Brain microvascular endothelial cell (primary cell): ENCODE measurements around the gene MED12L.

Experiments used
- DNase-seq: peaks from one replicate; pipeline ENCODE4 v3.0.0-alpha.2; 2020
- H3K27ac ChIP-seq: fragments of 250-450 bp; sonication (Bioruptor Pico); 2 replicates; pipeline ENCODE4 v1.5.1; 2020; ENCODE audit warnings: mild to moderate bottlenecking, moderate library complexity
- H3K27me3 ChIP-seq: fragments of 250-450 bp; sonication (Bioruptor Pico); replicated peaks from 2 replicates; pipeline ENCODE4 v1.5.1; 2020; ENCODE audit warnings: mild to moderate bottlenecking
- H3K36me3 ChIP-seq: fragments of 250-450 bp; sonication (Bioruptor Pico); replicated peaks from 2 replicates; pipeline ENCODE4 v1.5.1; 2020; ENCODE audit warnings: mild to moderate bottlenecking
- H3K4me3 ChIP-seq: 2 replicates; pipeline ENCODE4 v1.5.1; 2011; ENCODE audit warnings: low read depth, mild to moderate bottlenecking, control low read depth, low read length, moderate library complexity
- CTCF ChIP-seq: IDR thresholded peaks from 2 replicates; pipeline ENCODE4 v1.5.1; 2011; ENCODE audit warnings: low read depth, mild to moderate bottlenecking, moderate library complexity, low read length, control low read depth, inconsistent platforms; ENCODE audit errors: missing control alignments
- in situ Hi-C: cut with HindIII; loops from 2 replicates; pipeline ENCODE4 v1.10.0; 2017; ENCODE audit warnings: low sequenced_read_pairs, low pct_ligation_motif_present

MED12L gene

DNA sequence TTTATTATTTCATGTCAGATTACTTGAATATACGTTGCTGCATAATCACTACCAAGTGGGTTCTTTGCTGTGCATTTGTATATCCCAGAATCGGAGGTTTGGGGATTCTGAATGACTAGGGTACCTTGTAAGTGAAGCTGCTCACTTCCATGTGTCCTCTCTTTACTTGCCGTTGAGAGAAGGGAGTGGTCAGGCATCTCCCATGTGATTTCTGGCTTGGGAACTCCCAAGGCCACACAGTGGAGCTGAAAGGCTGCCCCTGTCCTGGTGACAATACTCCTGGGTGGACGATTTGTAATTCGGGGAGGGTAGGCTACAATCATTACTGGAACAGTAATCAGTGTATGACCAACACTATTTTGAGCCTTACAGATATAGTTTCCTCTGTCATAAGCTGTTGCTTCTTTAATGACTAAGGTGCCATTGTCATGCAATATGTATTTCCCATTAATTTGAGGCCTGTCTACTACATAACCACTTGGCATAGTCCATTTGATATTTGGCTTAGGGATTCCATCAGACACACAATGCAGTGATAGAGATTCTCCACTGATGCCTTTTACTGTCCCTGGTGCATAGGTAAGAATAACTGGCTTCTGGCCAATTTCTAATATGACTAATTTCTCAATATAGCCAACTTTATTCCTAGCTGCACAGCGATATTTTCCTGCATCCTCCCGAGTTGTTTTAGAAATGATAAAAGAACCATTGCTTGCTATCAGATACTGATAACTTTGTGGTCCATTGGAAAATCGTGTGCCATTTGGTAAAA is 351.4 kb downstream of the MED12L start:
- Histone ChIP-seq H3K36me3 (no peaks in the 10 kb centered on the region), H3K27ac (no peak overlapping the region), H3K4me3 (no peak overlapping the region), H3K27me3 (no peaks in the 10 kb centered on the region)
- in situ Hi-C loops = loop anchor here (25.0 kb wide), 1 partner anchor 225 kb away; no protein-coding TSS in a partner anchor
- no peak for TF ChIP-seq CTCF
- DNase-seq = no peak

GRCh38 chr3:151437906-151438305 is 352.4 kb downstream of the MED12L start:
- H3K27me3 ChIP-seq = no peaks in the 10 kb centered on the region
- no peak overlapping the region for H3K4me3 ChIP-seq
- H3K36me3 ChIP-seq = no peaks in the 10 kb centered on the region
- TF ChIP-seq CTCF = no peak
- H3K27ac ChIP-seq = no peak overlapping the region
- in situ Hi-C loops = loop anchor here (25.0 kb wide), 1 partner anchor 224 kb away; no protein-coding TSS in a partner anchor
- DNase-seq = no peak

- peak; percentile 76 for TF ChIP-seq CTCF
- in situ Hi-C loops = loop anchor here (25.0 kb wide), 1 partner anchor 223 kb away; no protein-coding TSS in a partner anchor
- Histone ChIP-seq H3K27me3 (no peaks in the 10 kb centered on the region), H3K4me3 (no peak overlapping the region), H3K36me3 (no peaks in the 10 kb centered on the region), H3K27ac (no peak overlapping the region)
- DNase-seq = peak; percentile 71
These were observed 354.2 kb downstream of the MED12L start for GRCh38 chr3:151439652-151440125.

DNA sequence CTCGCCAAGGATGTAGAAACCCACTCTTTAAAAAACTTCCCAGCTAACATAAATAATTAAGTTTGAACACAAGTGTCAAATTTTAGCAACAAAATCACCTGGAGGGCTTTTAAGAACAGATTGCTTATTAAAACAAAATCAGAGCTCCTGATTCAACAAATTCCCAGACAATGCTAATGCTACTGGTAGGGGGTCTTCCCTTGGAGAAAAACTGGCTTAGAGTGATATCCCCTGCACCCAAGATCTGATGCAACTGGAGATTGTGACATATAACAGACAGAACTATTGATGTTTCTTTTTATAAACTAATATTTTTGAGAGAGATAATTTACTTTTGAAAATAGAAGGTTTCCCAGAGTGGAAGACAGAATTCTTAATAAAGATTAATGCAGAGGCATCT is 355.5 kb downstream of the MED12L start:
- in situ Hi-C loops = loop anchor here (25.0 kb wide), 1 partner anchor 221 kb away; no protein-coding TSS in a partner anchor
- no peak overlapping the region for H3K27ac ChIP-seq

DNA sequence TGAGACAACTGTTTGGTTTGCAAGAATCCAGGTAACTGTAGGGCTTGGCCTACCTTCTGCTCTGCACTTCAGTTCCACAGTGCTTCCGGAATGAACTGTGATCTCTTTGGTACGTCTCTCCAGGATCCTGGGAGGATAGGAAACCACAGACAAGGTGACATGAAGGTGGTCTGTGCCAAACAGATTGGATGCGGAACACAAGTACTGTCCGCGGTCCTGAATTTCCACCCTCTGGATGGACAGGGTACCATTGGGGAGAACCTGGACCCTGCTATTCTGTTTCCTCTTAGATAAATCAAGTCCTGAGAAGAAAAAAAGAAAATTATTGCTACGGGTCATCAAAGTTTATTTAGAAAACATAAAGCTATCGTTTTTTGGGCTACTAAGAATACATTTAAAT is 358.1 kb downstream of the MED12L start:
- in situ Hi-C loops = loop anchor here (25.0 kb wide), 1 partner anchor 219 kb away; no protein-coding TSS in a partner anchor
- no peak for TF ChIP-seq CTCF
- Histone ChIP-seq H3K36me3 (no peaks in the 10 kb centered on the region), H3K4me3 (no peak overlapping the region), H3K27me3 (no peaks in the 10 kb centered on the region), H3K27ac (no peak overlapping the region)
- DNase-seq = no peak

More for the DNA sequence above, 355.5 kb downstream of the MED12L start:
- Histone ChIP-seq H3K27me3 (no peaks in the 10 kb centered on the region), H3K36me3 (no peaks in the 10 kb centered on the region), H3K4me3 (no peak overlapping the region)
- TF ChIP-seq CTCF = no peak
- no peak for DNase-seq
